ENCODE data around the gene PXDN. TPM values are rescaled to one million over a fixed set of nuclear protein-coding genes. Genes with fewer than 3 reads are reported as not detected.

The PXDN gene
- total and polyA plus RNA-seq, 2 of the 4 experiments (the other 2 are of a cell fraction), result 153 to 332 TPM

DNA sequence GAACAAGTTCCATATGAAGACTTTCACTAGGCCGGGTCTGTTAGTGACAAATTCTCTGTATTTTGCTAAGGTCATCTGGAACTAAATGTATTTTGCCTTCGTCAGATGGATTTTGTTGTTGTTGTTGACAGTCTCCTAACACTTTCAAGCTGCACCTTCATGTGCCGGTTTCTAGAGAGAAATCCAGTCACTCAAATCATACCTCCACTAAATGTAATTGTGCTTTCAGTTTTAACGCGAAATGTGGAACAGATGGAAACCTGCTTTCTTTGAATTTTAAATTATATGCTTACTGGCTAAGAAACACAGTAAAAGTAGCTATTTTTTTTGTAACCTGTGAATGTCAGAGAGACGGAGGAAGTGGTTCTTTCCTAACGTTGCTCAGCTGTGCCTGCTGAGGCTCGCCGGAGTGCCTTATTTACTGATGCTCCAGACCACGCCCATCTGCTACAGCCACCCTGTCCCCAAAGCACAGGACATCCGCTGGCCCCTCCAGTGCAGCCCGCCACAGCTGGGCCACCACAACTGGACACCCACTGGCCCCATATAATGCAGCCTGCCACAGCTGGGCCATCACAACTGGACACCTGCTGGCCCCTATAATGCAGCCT, 134.7 kb downstream of the PXDN start:
- H2AK9ac ChIP-seq (replicated peaks; ENCODE audit: low read depth, low read length, poor library complexity), result no peak overlapping the region
- no peak overlapping the region for H3K4me2 ChIP-seq (ENCODE audit: low read depth, low read length)
- intact Hi-C loops (cut with micrococcal nuclease) (no loop called here), dilution Hi-C loops (cut with HindIII; ENCODE audit: low sequenced_read_pairs, unreplicated experiment) (no loop called here), in situ Hi-C loops (cut with MboI; ENCODE audit: low sequenced_read_pairs) (no loop called here)
- H4K5ac ChIP-seq (ENCODE audit: low read depth, low read length), result no peak overlapping the region
- H3K4me3 ChIP-seq (ENCODE audit: insufficient read depth, low read depth, low read length), result no peak overlapping the region
- H3K36me3 ChIP-seq (ENCODE audit: control insufficient read depth, insufficient read depth, low read length), result no peaks in the 10 kb centered on the region
- no peak overlapping the region for H2BK15ac ChIP-seq (ENCODE audit: low read depth, low read length)
- no peaks in the 10 kb centered on the region for H4K20me1 ChIP-seq (ENCODE audit: insufficient read depth, low read length)
- no peak for ATAC-seq (ENCODE audit: low read depth)
- no peak overlapping the region for H3K27ac ChIP-seq (ENCODE audit: insufficient read depth, low read length)
- peaks cover 21% of the 10 kb centered on the region for H3K4me1 ChIP-seq (ENCODE audit: control insufficient read depth, insufficient read depth, low read length)
- H3K27me3 ChIP-seq (ENCODE audit: control insufficient read depth, insufficient read depth, low read length), result 0 out of 2 replicates have a peak, but pooled peaks cover 2% of the 10 kb centered on the region
- WGBS, 2 experiments (ENCODE audit: extremely low coverage in 2 of 2, insufficient read length in 1 of 2), result 86% methylated on average over 4 of the region's 12 CpGs; no CpG with 5 or more reads in 1 of the 2 experiments
- H4K8ac ChIP-seq (ENCODE audit: low read depth in 2 of 2, low read length in 2 of 2), result no peak overlapping the region
- CTCF ChIA-PET, result no interaction called here
- no peak overlapping the region for H2AFZ ChIP-seq (replicated peaks; ENCODE audit: low read length, poor library complexity)
- H3K9ac ChIP-seq (ENCODE audit: low read depth, low read length), result no peak overlapping the region
- no peak overlapping the region for H2BK20ac ChIP-seq (ENCODE audit: low read depth, low read length)
- no peak overlapping the region for H4K91ac ChIP-seq (ENCODE audit: insufficient read depth, low read depth, low read length)
- H3K14ac ChIP-seq (replicated peaks; ENCODE audit: low read depth, low read length), result no peak overlapping the region
- H2BK5ac ChIP-seq (ENCODE audit: low read depth, low read length, poor library complexity, severe bottlenecking), result no peak overlapping the region
- no TSS peak for BruUV-seq (replicated peaks)
- H2AK5ac ChIP-seq (ENCODE audit: low read depth, low read length), result no peak overlapping the region
- no peaks in the 10 kb centered on the region for H3K79me1 ChIP-seq (ENCODE audit: low read depth in 1 of 2, low read length in 2 of 2)
- H3K9me3 ChIP-seq (ENCODE audit: control insufficient read depth, insufficient read depth, low read length), result no peaks in the 10 kb centered on the region
- no peak overlapping the region for H3K4ac ChIP-seq (ENCODE audit: low read depth, low read length)
- TF ChIP-seq RFX5 (IDR thresholded peaks at IDR 0.05; ENCODE audit: low read depth, low read length), result no peak
- no peak for TF ChIP-seq FOS (IDR thresholded peaks at IDR 0.05; ENCODE audit: low read depth, low read length)
- no peak for TF ChIP-seq MAFK (IDR thresholded peaks at IDR 0.05; ENCODE audit: low read depth, low read length)
- no peak for TF ChIP-seq BHLHE40 (IDR thresholded peaks at IDR 0.05; ENCODE audit: low read depth, low read length)
- TF ChIP-seq, protein P1, sequence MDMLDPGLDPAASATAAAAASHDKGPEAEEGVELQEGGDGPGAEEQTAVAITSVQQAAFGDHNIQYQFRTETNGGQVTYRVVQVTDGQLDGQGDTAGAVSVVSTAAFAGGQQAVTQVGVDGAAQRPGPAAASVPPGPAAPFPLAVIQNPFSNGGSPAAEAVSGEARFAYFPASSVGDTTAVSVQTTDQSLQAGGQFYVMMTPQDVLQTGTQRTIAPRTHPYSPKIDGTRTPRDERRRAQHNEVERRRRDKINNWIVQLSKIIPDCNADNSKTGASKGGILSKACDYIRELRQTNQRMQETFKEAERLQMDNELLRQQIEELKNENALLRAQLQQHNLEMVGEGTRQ (IDR thresholded peaks at IDR 0.05; ENCODE audit: low read depth, low read length), result no peak
- TF ChIP-seq NFE2L2 (IDR thresholded peaks at IDR 0.05; ENCODE audit: low read depth, low read length), result no peak
- no peak overlapping the region for H3K18ac ChIP-seq (ENCODE audit: low read depth, low read length)
- POLR2A ChIA-PET (ENCODE audit: unreplicated experiment), result no interaction called here
- DNase-seq, result no peak
- no peak overlapping the region for H3K56ac ChIP-seq (ENCODE audit: extremely low read depth, insufficient read depth, low read length)
- H3K9me1 ChIP-seq (ENCODE audit: insufficient read depth, low read length), result peaks cover 10% of the 10 kb centered on the region
- no peak overlapping the region for H3K23ac ChIP-seq (ENCODE audit: low read depth, low read length)
- no peak overlapping the region for H2BK120ac ChIP-seq (ENCODE audit: low read depth, low read length)
